Lung (tissue), 12 donors: ENCODE measurements around the gene CDK14. TPM values are rescaled to one million over a fixed set of nuclear protein-coding genes. Genes with fewer than 3 reads are reported as not detected.
"Not testable (repeated sequence)": the region's sequence is repeated elsewhere in the genome, so short reads cannot be mapped to it uniquely, and the experiment has no call there.

Experiments used
- ATAC-seq: fragments of 200-7000 bp; cut with Tn5 transposase; one replicate; pipeline ENCODE4 v1.9.1; 2020; ENCODE audit warnings: moderate number of reproducible peaks; ENCODE audit not compliant: insufficient read depth, low FRiP score
- DNase-seq, 3 donors: peaks; one replicate each; pipeline ENCODE4 v3.0.0-alpha.2; 2013 to 2017
- H3K27ac ChIP-seq, 2 donors: one replicate each; pipeline ENCODE4 v1.5.1; 2013; ENCODE audit warnings: mild to moderate bottlenecking in 2 of 2, moderate library complexity in 2 of 2, control low read depth in 1 of 2, inconsistent platforms in 1 of 2, low read depth in 1 of 2, low read length in 1 of 2
- H3K27me3 ChIP-seq, 3 donors: one replicate each; pipeline ENCODE4 v1.5.1; 2013; ENCODE audit warnings: low read length in 2 of 3; ENCODE audit not compliant: control insufficient read depth in 3 of 3, insufficient read depth in 3 of 3
- H3K36me3 ChIP-seq, 4 donors: one replicate each; pipeline ENCODE4 v1.5.1; 2013; ENCODE audit warnings: low read length in 4 of 4, mild to moderate bottlenecking in 1 of 4, moderate library complexity in 1 of 4; ENCODE audit not compliant: control insufficient read depth in 4 of 4, insufficient read depth in 4 of 4
- H3K4me1 ChIP-seq, 5 donors: one replicate each; pipeline ENCODE4 v1.5.1; 2013; ENCODE audit warnings: low read length in 5 of 5, mild to moderate bottlenecking in 2 of 5, moderate library complexity in 1 of 5; ENCODE audit not compliant: control insufficient read depth in 5 of 5, insufficient read depth in 5 of 5
- H3K4me3 ChIP-seq: one replicate; pipeline ENCODE4 v1.5.1; 2013; ENCODE audit warnings: mild to moderate bottlenecking, control low read depth, moderate library complexity
- H3K9ac ChIP-seq, 2 donors: one replicate each; pipeline ENCODE4 v1.5.1; 2013; ENCODE audit warnings: low read length in 2 of 2, control low read depth in 1 of 2; ENCODE audit not compliant: insufficient read depth in 1 of 2
- H3K9me3 ChIP-seq, 4 donors: one replicate each; pipeline ENCODE4 v1.5.1; 2013; ENCODE audit warnings: low read length in 3 of 4, mild to moderate bottlenecking in 1 of 4, moderate library complexity in 1 of 4; ENCODE audit not compliant: control insufficient read depth in 4 of 4, insufficient read depth in 3 of 4
- CTCF ChIP-seq: IDR thresholded peaks from 2 replicates; pipeline ENCODE4 v1.5.1; 2012; ENCODE audit warnings: mild to moderate bottlenecking; ENCODE audit errors: control extremely low read depth, extremely low read depth
- WGBS, 2 donors: extraction: QIAGEN DNeasy Blood & Tissue Kit; methylation state at CpG; one replicate each; pipeline ENCODE4 v1.1.7; 2013; 5-methylcytosine and 5-hydroxymethylcytosine counted together
- polyA plus RNA-seq, 2 donors: library from polyadenylated mRNA; stranded (reverse); fragments of 200-250 nt; gene quantifications; one replicate each; pipeline ENCODE4 v1.2.1, GENCODE V29; 2013
- total RNA-seq, 2 donors: library from RNA; depleted of rRNA in 1 of 2; stranded (reverse); fragments of >200 nt in 1 of 2; gene quantifications; one replicate each; pipeline ENCODE4 v1.2.1, GENCODE V29; 2014 to 2021
- donor health status: control.
- donor health status: control.
- donor health status: Bipolar disorder and iron deficiency.
- donor health status: healthy.
- donor health status: DM: yes; HTN: yes; CAD: no.

Gene CDK14
- total and polyA plus RNA-seq, 4 donors = 4.3 to 117 (median 18.9) TPM

DNA sequence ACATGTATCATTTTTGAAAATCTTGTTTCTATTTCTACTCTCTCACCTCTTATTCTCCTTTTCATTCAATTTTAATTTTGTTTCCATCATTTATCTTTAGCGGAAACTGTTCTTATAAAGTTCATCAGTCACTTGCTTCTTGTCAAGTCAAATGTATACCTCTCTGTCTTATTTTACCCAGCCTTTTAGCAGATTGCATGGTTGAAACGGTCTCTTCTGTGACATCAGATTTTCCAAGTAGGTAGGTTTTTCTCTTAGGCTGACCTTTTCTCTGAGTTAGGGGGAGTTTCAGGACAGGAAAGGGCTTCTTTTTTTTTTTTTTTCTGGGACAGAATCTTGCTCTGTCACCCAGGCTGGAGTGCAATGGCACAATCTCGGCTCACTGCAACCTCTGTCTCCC is 195.5 kb downstream of the CDK14 start:
- 79 to 82% methylated on average over 3 of the region's 3 CpGs for WGBS, 2 donors
- TF ChIP-seq CTCF = no peak

GRCh38 chr7:90792301-90792700 is 196.2 kb downstream of the CDK14 start:
- Histone ChIP-seq H3K4me3 (no peak overlapping the region), H3K9ac (no peak overlapping the region), H3K27me3 (no peaks in the 10 kb centered on the region), H3K4me1 (peaks cover 0 to 5% (median 0%) of the 10 kb centered on the region in 5 donors), H3K27ac (no peak overlapping the region), H3K9me3 (peaks cover 1 to 9% (median 4%) of the 10 kb centered on the region in 4 donors), H3K36me3 (peaks cover 0 to 9% (median 3%) of the 10 kb centered on the region in 4 donors)
- ATAC-seq = no peak
- DNase-seq = no peak
- TF ChIP-seq CTCF = no peak
- 88 to 94% methylated on average over 1 of the region's 1 CpG for WGBS, 2 donors

More for the DNA sequence above, 195.5 kb downstream of the CDK14 start:
- H3K4me3 ChIP-seq = no peak overlapping the region
- DNase-seq (no peak), ATAC-seq (no peak)
- H3K9me3 ChIP-seq = peaks cover 1 to 9% (median 4%) of the 10 kb centered on the region in 4 donors
- no peak overlapping the region for H3K9ac ChIP-seq
- H3K27me3 ChIP-seq = no peaks in the 10 kb centered on the region
- peaks cover 0 to 5% (median 0%) of the 10 kb centered on the region in 5 donors for H3K4me1 ChIP-seq
- no peak overlapping the region for H3K27ac ChIP-seq
- H3K36me3 ChIP-seq = peaks cover 0 to 9% (median 3%) of the 10 kb centered on the region in 4 donors

- H3K27me3 ChIP-seq, ATAC-seq, H3K9ac ChIP-seq, H3K36me3 ChIP-seq, H3K4me1 ChIP-seq, H3K9me3 ChIP-seq, DNase-seq, H3K4me3 ChIP-seq, H3K27ac ChIP-seq: not testable (repeated sequence)
- 94 to 98% methylated on average over 12 of the region's 12 CpGs for WGBS, 2 donors
Measured at GRCh38 chr7:90794234-90794633, 198.1 kb downstream of the CDK14 start.

GRCh38 chr7:90797596-90797995 is 201.5 kb downstream of the CDK14 start:
- DNase-seq (no peak), ATAC-seq (no peak)
- no peak overlapping the region for H3K4me3 ChIP-seq
- peaks cover 1 to 9% (median 4%) of the 10 kb centered on the region in 4 donors for H3K9me3 ChIP-seq
- no peaks in the 10 kb centered on the region for H3K4me1 ChIP-seq
- TF ChIP-seq CTCF = no peak
- 87 to 90% methylated on average over 2 of the region's 2 CpGs for WGBS, 2 donors
- peaks cover 0 to 6% (median 2%) of the 10 kb centered on the region in 4 donors for H3K36me3 ChIP-seq
- H3K27me3 ChIP-seq = no peaks in the 10 kb centered on the region
- no peak overlapping the region for H3K27ac ChIP-seq
- H3K9ac ChIP-seq = no peak overlapping the region
